Measurements from ENCODE around the gene L3MBTL2. TPM values are rescaled to one million over a fixed set of nuclear protein-coding genes. Genes with fewer than 3 reads are reported as not detected.

L3MBTL2 gene
- total and polyA plus RNA-seq, 2 donors from 2014 or later: 16.4 to 25.1 TPM

- Histone ChIP-seq H3K27me3 (ENCODE audit: control insufficient read depth, insufficient read depth, low read length) (no peaks in the 10 kb centered on the region), H3K9me3 (ENCODE audit: control insufficient read depth in 2 of 3, insufficient read depth in 1 of 3, low read length in 3 of 3) (no peaks in the 10 kb centered on the region), H3K4me1 (ENCODE audit: control insufficient read depth in 2 of 3, insufficient read depth in 2 of 3, low read depth in 1 of 3, low read length in 3 of 3) (peaks cover 0 to 2% (median 0%) of the 10 kb centered on the region in 3 donors), H3K27ac (ENCODE audit: low read depth in 2 of 2, low read length in 2 of 2) (no peak overlapping the region), H3K9ac (ENCODE audit: low read length in 3 of 3) (no peak overlapping the region), H3K4me3 (ENCODE audit: low read length in 3 of 3) (no peak overlapping the region), H3K36me3 (ENCODE audit: control insufficient read depth in 2 of 3, insufficient read depth in 3 of 3, low read length in 3 of 3) (no peaks in the 10 kb centered on the region)
- TF ChIP-seq CTCF (IDR thresholded peaks at IDR 0.05; ENCODE audit: borderline replicate concordance, extremely low read depth, insufficient read depth): no peak
- DNase-seq (no peak), FAIRE-seq (no peak)
- intact Hi-C loops (cut with DNase I): no loop called here
Measured at GRCh38 chr22:41242396-41243117, 37.4 kb downstream of the L3MBTL2 start.

- no peaks in the 10 kb centered on the region for H3K9me3 ChIP-seq (ENCODE audit: control insufficient read depth in 2 of 3, insufficient read depth in 1 of 3, low read length in 3 of 3)
- intact Hi-C loops (cut with DNase I): no loop called here
- DNase-seq: no peak
- no peak for TF ChIP-seq CTCF (IDR thresholded peaks at IDR 0.05; ENCODE audit: borderline replicate concordance, extremely low read depth, insufficient read depth)
- no peak overlapping the region for H3K9ac ChIP-seq (ENCODE audit: low read length in 3 of 3)
- H3K27me3 ChIP-seq (ENCODE audit: control insufficient read depth, insufficient read depth, low read length): no peaks in the 10 kb centered on the region
- no peaks in the 10 kb centered on the region for H3K4me1 ChIP-seq (ENCODE audit: control insufficient read depth in 2 of 3, insufficient read depth in 2 of 3, low read depth in 1 of 3, low read length in 3 of 3)
- no peak overlapping the region for H3K27ac ChIP-seq (ENCODE audit: low read depth in 2 of 2, low read length in 2 of 2)
- FAIRE-seq: no peak
- H3K4me3 ChIP-seq (ENCODE audit: low read length in 3 of 3): no peak overlapping the region
- H3K36me3 ChIP-seq (ENCODE audit: control insufficient read depth in 2 of 3, insufficient read depth in 3 of 3, low read length in 3 of 3): peaks cover 0 to under 1% (median 0%) of the 10 kb centered on the region in 3 donors
Measured at GRCh38 chr22:41243361-41243760, 38.2 kb downstream of the L3MBTL2 start.

GRCh38 chr22:41245917-41246499, 40.9 kb downstream of the L3MBTL2 start:
- H3K4me1 ChIP-seq (ENCODE audit: control insufficient read depth in 2 of 3, insufficient read depth in 2 of 3, low read depth in 1 of 3, low read length in 3 of 3): no peaks in the 10 kb centered on the region
- peaks cover 0 to 11% (median 8%) of the 10 kb centered on the region in 3 donors for H3K36me3 ChIP-seq (ENCODE audit: control insufficient read depth in 2 of 3, insufficient read depth in 3 of 3, low read length in 3 of 3)
- no peak overlapping the region for H3K9ac ChIP-seq (ENCODE audit: low read length in 3 of 3)
- H3K9me3 ChIP-seq (ENCODE audit: control insufficient read depth in 2 of 3, insufficient read depth in 1 of 3, low read length in 3 of 3): no peaks in the 10 kb centered on the region
- H3K27me3 ChIP-seq (ENCODE audit: control insufficient read depth, insufficient read depth, low read length): no peaks in the 10 kb centered on the region
- no peak overlapping the region for H3K4me3 ChIP-seq (ENCODE audit: low read length in 3 of 3)
- no peak for FAIRE-seq
- H3K27ac ChIP-seq (ENCODE audit: low read depth in 2 of 2, low read length in 2 of 2): no peak overlapping the region
- TF ChIP-seq CTCF (IDR thresholded peaks at IDR 0.05; ENCODE audit: borderline replicate concordance, extremely low read depth, insufficient read depth): no peak
- no peak for DNase-seq
- intact Hi-C loops (cut with DNase I): no loop called here

Measured in kidney (tissue), 14 donors.